Endothelial cell of umbilical vein (primary cell): ENCODE measurements around the gene ANXA5.

Experiments used
- EZH2 ChIP-seq: IDR thresholded peaks from 2 replicates; pipeline ENCODE4 v1.6.1; 2012; ENCODE audit warnings: borderline replicate concordance, low read depth, mild to moderate bottlenecking, moderate library complexity, low read length, inconsistent platforms; ENCODE audit not compliant: severe bottlenecking
- POLR2A ChIP-seq: IDR thresholded peaks from 2 replicates; pipeline ENCODE4 v1.6.1; 2012; ENCODE audit warnings: low read depth, mild to moderate bottlenecking, control low read depth, low read length
- POLR2AphosphoS5 ChIP-seq: IDR thresholded peaks from 2 replicates; pipeline ENCODE4 v1.6.1; 2012; ENCODE audit warnings: low read depth, mild to moderate bottlenecking, control low read depth, low read length, moderate library complexity; ENCODE audit not compliant: insufficient read depth
- TF ChIP-seq, protein P1 (sequence below), 2 donors: IDR thresholded peaks; 1 replicate in 1 of 2; 2 replicates in 1 of 2; pipeline ENCODE4 v1.5.1; 2011; ENCODE audit warnings: low read length in 2 of 2, mild to moderate bottlenecking in 2 of 2, moderate library complexity in 2 of 2, control low read depth in 1 of 2, inconsistent platforms in 1 of 2, low read depth in 1 of 2; ENCODE audit not compliant: insufficient read depth in 1 of 2; ENCODE audit errors: extremely low read depth in 1 of 2
- TF ChIP-seq, protein P2 (sequence below): IDR thresholded peaks from 2 replicates; pipeline ENCODE4 v1.6.1; 2011; ENCODE audit not compliant: insufficient read depth, insufficient read length

DNA sequence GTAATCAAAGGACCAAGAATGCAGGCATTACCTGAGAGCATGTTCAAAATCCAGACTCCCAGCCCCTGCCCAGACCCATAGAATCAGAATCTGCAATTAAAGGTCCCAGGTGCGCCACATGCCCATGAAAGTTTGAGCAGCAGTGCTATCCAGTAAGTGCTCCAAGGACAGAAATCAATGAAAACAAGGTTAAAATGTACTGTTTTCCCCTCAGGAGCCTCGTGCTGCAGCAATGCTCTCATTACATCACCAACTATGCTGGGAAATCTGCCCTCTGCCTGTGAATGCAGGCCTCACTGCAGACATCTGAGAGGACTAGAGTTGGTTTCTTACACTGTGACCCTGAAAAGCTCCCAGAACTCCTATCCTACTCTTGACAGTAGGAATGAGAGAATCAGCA, 21.1 kb downstream of the ANXA5 start:
- TF ChIP-seq POLR2A (no peak), EZH2 (no peak), POLR2AphosphoS5 (no peak)
- TF ChIP-seq, protein P1, sequence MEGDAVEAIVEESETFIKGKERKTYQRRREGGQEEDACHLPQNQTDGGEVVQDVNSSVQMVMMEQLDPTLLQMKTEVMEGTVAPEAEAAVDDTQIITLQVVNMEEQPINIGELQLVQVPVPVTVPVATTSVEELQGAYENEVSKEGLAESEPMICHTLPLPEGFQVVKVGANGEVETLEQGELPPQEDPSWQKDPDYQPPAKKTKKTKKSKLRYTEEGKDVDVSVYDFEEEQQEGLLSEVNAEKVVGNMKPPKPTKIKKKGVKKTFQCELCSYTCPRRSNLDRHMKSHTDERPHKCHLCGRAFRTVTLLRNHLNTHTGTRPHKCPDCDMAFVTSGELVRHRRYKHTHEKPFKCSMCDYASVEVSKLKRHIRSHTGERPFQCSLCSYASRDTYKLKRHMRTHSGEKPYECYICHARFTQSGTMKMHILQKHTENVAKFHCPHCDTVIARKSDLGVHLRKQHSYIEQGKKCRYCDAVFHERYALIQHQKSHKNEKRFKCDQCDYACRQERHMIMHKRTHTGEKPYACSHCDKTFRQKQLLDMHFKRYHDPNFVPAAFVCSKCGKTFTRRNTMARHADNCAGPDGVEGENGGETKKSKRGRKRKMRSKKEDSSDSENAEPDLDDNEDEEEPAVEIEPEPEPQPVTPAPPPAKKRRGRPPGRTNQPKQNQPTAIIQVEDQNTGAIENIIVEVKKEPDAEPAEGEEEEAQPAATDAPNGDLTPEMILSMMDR (IDR thresholded peaks at IDR 0.05; ENCODE audit: extremely low read depth in 1 of 2, insufficient read depth in 1 of 2, low read depth in 1 of 2, low read length in 2 of 2), result no peak
- TF ChIP-seq, protein P2, sequence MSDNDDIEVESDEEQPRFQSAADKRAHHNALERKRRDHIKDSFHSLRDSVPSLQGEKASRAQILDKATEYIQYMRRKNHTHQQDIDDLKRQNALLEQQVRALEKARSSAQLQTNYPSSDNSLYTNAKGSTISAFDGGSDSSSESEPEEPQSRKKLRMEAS, result no peak
